ENCODE measurements around the gene GTF2IRD1. TPM values are rescaled to one million over a fixed set of nuclear protein-coding genes. Genes with fewer than 3 reads are reported as not detected.

GTF2IRD1 gene
- total RNA-seq, 4 donors from 2014 or later = 6.0 to 12.7 (median 10.2) TPM

- TF ChIP-seq CTCF (IDR thresholded peaks at IDR 0.05; ENCODE audit: low read depth) = no peak
Measured at GRCh38 chr7:74482629-74483401, 29.1 kb downstream of the GTF2IRD1 start.

GRCh38 chr7:74483402-74484336 lies 30.0 kb downstream of the GTF2IRD1 start:
- no peak for TF ChIP-seq CTCF (IDR thresholded peaks at IDR 0.05; ENCODE audit: low read depth)

GRCh38 chr7:74485611-74486010 lies 31.9 kb downstream of the GTF2IRD1 start:
- TF ChIP-seq CTCF (IDR thresholded peaks at IDR 0.05; ENCODE audit: low read depth) = no peak

GRCh38 chr7:74489997-74490945 lies 36.6 kb downstream of the GTF2IRD1 start:
- TF ChIP-seq CTCF (IDR thresholded peaks at IDR 0.05; ENCODE audit: low read depth) = no peak

- no peak for TF ChIP-seq CTCF (IDR thresholded peaks at IDR 0.05; ENCODE audit: low read depth)
Measured at GRCh38 chr7:74493295-74493694, 39.6 kb downstream of the GTF2IRD1 start.

GRCh38 chr7:74494076-74494548 lies 40.4 kb downstream of the GTF2IRD1 start:
- no peak for TF ChIP-seq CTCF (IDR thresholded peaks at IDR 0.05; ENCODE audit: low read depth)
